Effector CD4-positive, alpha-beta T cell (primary cell): ENCODE results near the gene HBEGF.

ENCODE experiments used
- DNase-seq: peaks from one replicate; pipeline ENCODE4 v3.0.0-alpha.2; 2020

The HBEGF gene

GRCh38 chr5:140331638-140332037, 14.8 kb downstream of the HBEGF start:
- no peak for DNase-seq

DNA sequence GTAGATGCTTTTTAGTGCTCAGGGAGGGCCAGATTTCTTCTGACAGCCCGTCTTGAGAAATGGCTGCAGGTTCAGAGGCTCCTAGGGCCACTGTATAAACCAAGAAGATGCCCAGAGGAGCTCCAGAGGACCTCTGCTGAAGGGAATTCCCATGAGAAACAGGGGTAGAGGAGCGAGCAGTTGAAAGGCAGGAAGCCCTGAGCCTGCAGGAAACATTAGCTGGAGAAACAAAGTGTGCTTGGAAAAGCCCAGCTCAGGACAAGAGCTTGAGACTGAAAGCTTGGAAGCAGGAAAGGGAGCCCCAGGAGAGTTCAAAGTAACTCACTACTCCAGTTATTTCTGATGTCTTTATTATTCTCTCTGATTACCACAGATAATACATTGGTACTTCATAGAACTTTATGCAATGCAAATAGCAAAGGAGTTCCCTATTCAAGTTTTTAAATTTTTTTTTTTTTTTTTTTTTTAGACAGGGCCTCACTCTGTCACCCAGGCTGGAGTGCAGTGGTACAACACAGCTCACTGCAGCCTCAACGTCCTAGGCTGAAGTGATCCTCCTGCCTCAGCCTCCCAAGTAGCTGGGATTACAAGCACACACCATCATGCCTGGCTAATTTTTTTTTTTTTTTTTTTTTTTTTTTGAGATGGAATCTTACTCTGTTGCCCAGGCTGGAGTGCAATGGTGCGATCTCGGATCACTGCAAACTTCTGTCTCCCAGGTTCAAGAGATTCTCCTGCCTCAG, 16.5 kb downstream of the HBEGF start:
- DNase-seq, result no peak

GRCh38 chr5:140328036-140328764, 18.2 kb downstream of the HBEGF start:
- no peak for DNase-seq

DNA sequence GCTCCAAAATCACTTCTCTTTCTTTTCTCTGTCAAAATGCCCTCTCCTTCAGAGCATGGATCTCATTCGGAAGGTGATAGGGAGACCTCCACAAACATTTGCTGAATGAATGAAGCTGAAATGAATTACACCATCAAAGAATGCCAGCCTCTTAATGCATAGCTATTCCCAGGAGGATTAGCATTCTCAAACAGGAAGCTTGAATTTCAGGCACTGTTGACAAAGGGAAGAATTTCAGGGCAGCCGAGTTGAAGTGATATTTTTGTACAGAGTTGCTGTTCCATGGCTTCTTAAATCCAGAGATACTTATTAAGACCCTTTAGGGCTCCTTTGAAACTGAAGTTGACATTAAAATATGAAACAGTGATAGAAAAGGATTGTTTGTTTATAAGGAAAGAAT, 18.8 kb downstream of the HBEGF start:
- DNase-seq, result no peak

DNA sequence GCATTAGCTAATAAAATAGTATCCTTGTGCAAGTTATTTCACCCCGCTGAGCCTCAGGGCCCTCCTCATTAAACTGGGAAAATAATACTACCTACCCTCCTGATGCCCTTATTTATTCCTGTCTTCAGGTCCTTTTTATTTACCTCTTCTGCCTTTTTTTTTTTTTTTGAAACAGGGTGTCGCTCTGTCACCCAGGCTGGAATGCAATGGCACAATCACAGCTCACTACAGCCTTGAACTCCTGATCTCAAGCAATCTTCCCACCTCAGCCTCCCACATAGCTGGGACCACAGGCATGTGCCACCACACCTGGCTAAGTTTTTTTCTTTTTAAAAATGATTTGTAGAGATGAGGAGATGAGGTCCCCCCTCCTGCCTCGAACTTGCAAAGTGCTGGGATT, 20.9 kb downstream of the HBEGF start:
- no peak for DNase-seq

- no peak for DNase-seq
Measured at GRCh38 chr5:140324617-140325241, 21.7 kb downstream of the HBEGF start.

GRCh38 chr5:140324041-140324600, 22.3 kb downstream of the HBEGF start:
- DNase-seq, result no peak

GRCh38 chr5:140322751-140323731, 23.4 kb downstream of the HBEGF start:
- no peak for DNase-seq

DNA sequence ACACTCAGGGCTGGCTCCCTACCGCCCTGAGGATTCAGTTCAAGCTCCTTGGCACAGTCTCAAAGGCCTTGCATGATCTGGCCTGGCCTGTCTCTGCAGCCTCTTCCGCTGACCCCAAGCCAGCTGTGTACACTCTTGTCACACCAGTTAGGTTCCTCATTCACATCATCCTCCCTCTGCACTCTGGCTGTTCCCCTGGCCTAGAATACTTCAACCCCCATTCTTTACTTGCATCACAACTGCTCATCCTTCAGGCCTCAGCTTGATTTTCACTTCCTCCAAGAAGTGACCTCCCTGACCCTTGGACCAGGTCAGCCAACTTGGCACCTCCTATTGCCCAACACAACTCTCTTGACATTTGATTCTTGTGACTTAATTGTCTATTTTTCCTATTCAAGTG, 24.6 kb downstream of the HBEGF start:
- no peak for DNase-seq

- DNase-seq, result no peak
Measured at GRCh38 chr5:140319833-140320232, 26.6 kb downstream of the HBEGF start.

- no peak for DNase-seq
Measured at GRCh38 chr5:140318792-140319191, 27.6 kb downstream of the HBEGF start.

DNA sequence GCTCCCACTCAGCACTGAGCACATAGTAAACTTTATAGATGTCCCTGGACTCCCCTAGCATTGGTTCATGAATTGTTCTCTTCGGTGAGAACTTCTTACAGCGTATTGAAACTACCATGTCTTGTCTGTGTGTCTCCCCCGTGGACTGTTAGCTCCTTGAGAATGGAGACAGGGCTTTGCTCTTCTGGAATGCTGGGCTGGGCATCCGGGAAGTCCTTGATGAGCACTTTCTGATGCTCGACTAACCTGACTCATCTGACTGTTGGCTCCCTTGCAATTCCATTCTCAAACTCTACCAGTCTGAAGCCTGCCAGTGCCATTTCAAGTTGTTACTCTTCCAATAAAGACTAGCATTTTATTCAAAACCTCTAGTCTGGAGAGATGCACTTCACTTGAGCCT, 28.5 kb downstream of the HBEGF start:
- DNase-seq, result no peak

- no peak for DNase-seq
Measured at GRCh38 chr5:140312791-140313189, 33.6 kb downstream of the HBEGF start.

- DNase-seq, result no peak
Measured at GRCh38 chr5:140312067-140312790, 34.2 kb downstream of the HBEGF start.

GRCh38 chr5:140311011-140311467, 35.4 kb downstream of the HBEGF start:
- no peak for DNase-seq

GRCh38 chr5:140310434-140310833, 36.0 kb downstream of the HBEGF start:
- DNase-seq, result no peak

DNA sequence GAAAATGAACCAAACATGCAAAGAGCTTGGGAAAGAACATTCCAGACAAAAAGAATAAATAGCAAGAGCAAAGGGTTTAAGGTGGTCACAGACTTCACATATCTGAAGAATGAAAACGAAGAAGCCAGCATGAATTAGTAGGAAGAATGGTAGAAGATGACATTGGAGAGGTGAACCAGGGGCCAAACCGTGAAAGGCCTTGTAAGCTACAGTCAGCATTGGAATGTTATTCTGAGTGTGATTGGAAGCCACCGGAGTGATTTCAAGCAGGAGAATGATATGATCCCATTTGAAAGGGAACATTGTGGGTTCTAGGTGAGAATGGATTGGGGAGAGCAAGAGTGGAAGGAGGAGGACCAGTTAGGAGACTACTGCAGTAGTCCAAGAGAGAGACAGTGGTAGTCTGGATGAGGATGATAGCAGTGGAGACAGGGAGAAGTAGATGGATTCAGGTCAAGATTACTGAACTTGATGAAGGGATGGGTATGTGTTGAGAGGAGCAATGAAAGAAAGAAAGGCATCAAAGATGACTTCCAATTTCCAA, 36.6 kb downstream of the HBEGF start:
- DNase-seq, result no peak

DNA sequence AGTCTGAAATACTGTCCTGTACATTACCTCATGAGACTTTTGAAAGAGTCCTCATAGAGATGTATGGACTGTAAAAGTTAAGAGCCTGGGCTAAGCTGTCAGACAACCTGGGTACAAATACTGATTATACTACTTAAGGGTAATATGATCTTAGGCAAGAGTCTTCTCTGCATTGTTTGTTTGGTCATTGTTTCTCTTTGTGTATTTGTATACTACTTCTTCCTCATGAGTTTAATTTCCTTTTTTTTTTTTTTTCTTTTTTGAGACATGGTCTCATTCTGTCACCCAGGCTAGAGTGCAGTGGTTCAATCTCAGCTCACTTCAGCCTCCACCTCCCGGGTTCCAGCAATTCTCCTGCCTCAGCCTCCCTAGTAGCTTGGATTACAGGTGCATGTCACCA, 40.9 kb downstream of the HBEGF start:
- no peak for DNase-seq

GRCh38 chr5:140303966-140304365, 42.4 kb downstream of the HBEGF start:
- DNase-seq, result no peak

GRCh38 chr5:140302786-140303639, 43.4 kb downstream of the HBEGF start, which contains the start of gene PFDN1:
PFDN1 (minus strand) TSS chr5:140303101; CDS start chr5:140303073, 28 bp downstream.
- peak; percentile 88 for DNase-seq
